ENCODE measurements around the gene CNKSR3.

CNKSR3 gene

GRCh38 chr6:154500769-154501577 is 9.5 kb downstream of the CNKSR3 start:
- DNase-seq, result peak; percentile 48 to 95

- no peak for DNase-seq
Measured at GRCh38 chr6:154499855-154500589, 10.5 kb downstream of the CNKSR3 start.

GRCh38 chr6:154498340-154498934 is 12.0 kb downstream of the CNKSR3 start:
- DNase-seq, result no peak

GRCh38 chr6:154496793-154497517 is 13.5 kb downstream of the CNKSR3 start:
- DNase-seq, result no peak

- DNase-seq, result no peak
Measured at GRCh38 chr6:154496186-154496585, 14.3 kb downstream of the CNKSR3 start.

GRCh38 chr6:154494592-154495311 is 15.7 kb downstream of the CNKSR3 start:
- DNase-seq, result no peak

GRCh38 chr6:154491567-154492470 is 18.7 kb downstream of the CNKSR3 start:
- peak in 1 of 2 donors; percentile 32 for DNase-seq

GRCh38 chr6:154489822-154490221 is 20.7 kb downstream of the CNKSR3 start:
- DNase-seq, result no peak

- no peak for DNase-seq
Measured at GRCh38 chr6:154488802-154489437, 21.6 kb downstream of the CNKSR3 start.

- DNase-seq, result no peak
Measured at GRCh38 chr6:154488248-154488593, 22.3 kb downstream of the CNKSR3 start.

GRCh38 chr6:154487367-154488247 is 22.9 kb downstream of the CNKSR3 start:
- DNase-seq, result no peak

GRCh38 chr6:154485815-154486214 is 24.7 kb downstream of the CNKSR3 start:
- no peak for DNase-seq

GRCh38 chr6:154484942-154485341 is 25.5 kb downstream of the CNKSR3 start:
- no peak for DNase-seq

- DNase-seq, result no peak
Measured at GRCh38 chr6:154482858-154483257, 27.6 kb downstream of the CNKSR3 start.

- DNase-seq, result no peak
Measured at GRCh38 chr6:154481521-154482013, 28.9 kb downstream of the CNKSR3 start.

- no peak for DNase-seq
Measured at GRCh38 chr6:154479771-154480639, 30.5 kb downstream of the CNKSR3 start.

GRCh38 chr6:154479351-154479769 is 31.1 kb downstream of the CNKSR3 start:
- no peak for DNase-seq

- DNase-seq, result no peak
Measured at GRCh38 chr6:154478701-154479060, 31.8 kb downstream of the CNKSR3 start.

Data from hippocampal formation (tissue), 2 donors.